WTC11 (cell line): ENCODE measurements around the gene AMN. TPM values are rescaled to one million over a fixed set of nuclear protein-coding genes. Genes with fewer than 3 reads are reported as not detected.
A peak's percentile ranks its signal among the peaks of the same experiment; 100 is the strongest.

Experiments
- ATAC-seq: fragments of 200-7000 bp; cut with Tn5 transposase; 2 replicates; pipeline ENCODE4 v1.10.0; 2021; ENCODE audit warnings: mild to moderate bottlenecking, moderate library complexity
- CTCF ChIA-PET: fragments of 300-600 bp; sonication (Branson Sonifier 250); formaldehyde crosslinking; loops from one replicate; lab custom pipeline; 2021; ENCODE audit warnings: antibody characterized with exemption; lab: Charles Lee
- POLR2A ChIA-PET: fragments of 350-600 bp; sonication (Branson Sonifier 250); formaldehyde crosslinking; loops from one replicate; lab custom pipeline; 2021; ENCODE audit warnings: antibody characterized with exemption; lab: Charles Lee
- DNase-seq: peaks from one replicate; pipeline ENCODE4 v3.0.0; 2021; ENCODE audit warnings: low spot score
- H3K27ac Mint-ChIP-seq: 2 replicates; pipeline ENCODE4 v1.8.0; 2021; ENCODE audit warnings: mixed read lengths
- H3K27me3 Mint-ChIP-seq: 2 replicates; pipeline ENCODE4 v1.8.0; 2021; ENCODE audit warnings: low read depth, mild to moderate bottlenecking, moderate library complexity, mixed read lengths
- H3K36me3 Mint-ChIP-seq: 2 replicates; pipeline ENCODE4 v1.8.0; 2021; ENCODE audit warnings: mixed read lengths
- H3K4me1 Mint-ChIP-seq: 2 replicates; pipeline ENCODE4 v1.8.0; 2022; ENCODE audit warnings: mixed read lengths
- H3K4me3 Mint-ChIP-seq: 2 replicates; pipeline ENCODE4 v1.8.0; 2021; ENCODE audit warnings: mild to moderate bottlenecking, moderate library complexity, mixed read lengths
- H3K9me3 Mint-ChIP-seq: 2 replicates; pipeline ENCODE4 v1.8.0; 2021; ENCODE audit warnings: mixed read lengths
- ETV6 ChIP-seq: sonication (generic); formaldehyde crosslinking; IDR thresholded peaks from 2 replicates; pipeline ENCODE4 v1.8.1; 2022; ENCODE audit warnings: mild to moderate bottlenecking, missing genetic modification reagents
- FOXJ3 ChIP-seq: sonication (generic); formaldehyde crosslinking; IDR thresholded peaks from 2 replicates; pipeline ENCODE4 v1.9.0; 2021; ENCODE audit warnings: missing genetic modification reagents, mild to moderate bottlenecking, borderline replicate concordance
- GTF2I ChIP-seq: fragments of 250-450 bp; sonication (Bioruptor Pico); conservative IDR thresholded peaks from 2 replicates; pipeline ENCODE4 v1.4.0; 2021; ENCODE audit warnings: mild to moderate bottlenecking
- JUN ChIP-seq: sonication (generic); formaldehyde crosslinking; IDR thresholded peaks from 2 replicates; pipeline ENCODE4 v1.8.0; 2023; ENCODE audit warnings: mild to moderate bottlenecking, missing genetic modification reagents
- NFATC4 ChIP-seq: fragments of 250-450 bp; sonication (Bioruptor Pico); IDR thresholded peaks from 2 replicates; pipeline ENCODE4 v1.9.0; 2021; ENCODE audit warnings: mild to moderate bottlenecking
- NR3C1 ChIP-seq: sonication (generic); formaldehyde crosslinking; conservative IDR thresholded peaks from 2 replicates; pipeline ENCODE4 v1.8.1; 2023; ENCODE audit warnings: low read depth, mild to moderate bottlenecking, missing genetic modification reagents
- RELA ChIP-seq: sonication (generic); formaldehyde crosslinking; IDR thresholded peaks from 2 replicates; pipeline ENCODE4 v1.8.1; 2022; ENCODE audit warnings: missing genetic modification reagents, mild to moderate bottlenecking, borderline replicate concordance
- TP53 ChIP-seq: sonication (generic); formaldehyde crosslinking; IDR thresholded peaks from 2 replicates; pipeline ENCODE4 v1.8.1; 2023; ENCODE audit warnings: mild to moderate bottlenecking, missing genetic modification reagents
- ZNF317 ChIP-seq: sonication (generic); formaldehyde crosslinking; IDR thresholded peaks from 2 replicates; pipeline ENCODE4 v1.8.1; 2023; ENCODE audit warnings: low read depth, mild to moderate bottlenecking, moderate library complexity, missing genetic modification reagents, borderline replicate concordance
- ZNF396 ChIP-seq: fragments of 250-450 bp; sonication (Bioruptor Pico); IDR thresholded peaks from 2 replicates; pipeline ENCODE4 v1.8.0; 2021; ENCODE audit warnings: mild to moderate bottlenecking, moderate library complexity, borderline replicate concordance
- total RNA-seq: library from RNA; stranded (reverse); gene quantifications from 3 replicates; pipeline ENCODE4 v1.2.3, GENCODE V29; 2021
- TF ChIP-seq, protein P1 (sequence below): sonication (generic); formaldehyde crosslinking; IDR thresholded peaks from 2 replicates; pipeline ENCODE4 v1.8.0; 2022; ENCODE audit warnings: mild to moderate bottlenecking, missing genetic modification reagents
- TF ChIP-seq, protein P2 (sequence below): fragments of 250-450 bp; sonication (Bioruptor Pico); conservative IDR thresholded peaks from 2 replicates; pipeline ENCODE4 v1.9.0; 2021; ENCODE audit warnings: mild to moderate bottlenecking
- TF ChIP-seq, protein P3 (sequence below): sonication (generic); formaldehyde crosslinking; IDR thresholded peaks from 2 replicates; pipeline ENCODE4 v1.8.1; 2022; ENCODE audit warnings: mild to moderate bottlenecking, missing genetic modification reagents, moderate library complexity, borderline replicate concordance
- TF ChIP-seq, protein P4 (sequence below): sonication (generic); formaldehyde crosslinking; IDR thresholded peaks from 2 replicates; pipeline ENCODE4 v1.8.1; 2022; ENCODE audit warnings: low read depth, mild to moderate bottlenecking, moderate library complexity, missing genetic modification reagents, borderline replicate concordance
- TF ChIP-seq, protein P5 (sequence below): sonication (generic); formaldehyde crosslinking; IDR thresholded peaks from 2 replicates; pipeline ENCODE4 v1.8.1; 2023; ENCODE audit warnings: mild to moderate bottlenecking, missing genetic modification reagents
- TF ChIP-seq, protein P6 (sequence below): sonication (generic); formaldehyde crosslinking; IDR thresholded peaks from 2 replicates; pipeline ENCODE4 v1.8.1; 2023; ENCODE audit warnings: mild to moderate bottlenecking, missing genetic modification reagents, borderline replicate concordance
- TF ChIP-seq, protein P7 (sequence below): fragments of 250-450 bp; sonication (Bioruptor Pico); IDR thresholded peaks from 2 replicates; pipeline ENCODE4 v1.9.0; 2021; ENCODE audit warnings: moderate library complexity, mild to moderate bottlenecking, inconsistent platforms, borderline replicate concordance

AMN gene
- total RNA-seq, 1 experiment from 2014 or later: 2.8 TPM

DNA sequence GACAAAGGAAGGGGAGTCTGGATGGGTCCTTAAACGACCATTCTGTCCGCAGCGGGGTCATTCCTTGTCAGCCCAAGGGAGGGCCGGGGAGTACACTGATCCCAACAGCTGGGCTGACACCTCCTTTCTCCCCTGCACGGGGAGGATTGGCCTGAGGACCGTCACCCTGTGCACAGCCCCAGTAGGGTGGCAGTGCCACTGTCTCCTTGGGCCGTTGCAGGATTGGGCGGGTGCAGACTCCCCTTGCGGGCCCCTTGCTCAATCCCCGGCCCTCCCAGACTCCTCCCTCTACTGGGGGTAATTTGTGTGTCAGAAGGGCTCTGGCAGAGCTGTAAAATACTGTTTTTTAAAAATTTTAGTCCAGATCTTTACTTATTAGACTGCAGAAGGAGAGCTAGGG lies 12.6 kb upstream of the AMN start:
- no peak overlapping the region for H3K27ac Mint-ChIP-seq
- peaks cover 28% of the 10 kb centered on the region for H3K36me3 Mint-ChIP-seq
- H3K4me3 Mint-ChIP-seq: no peak overlapping the region
- TF ChIP-seq ETV6 (CRISPR knock-in tag) (no peak), NR3C1 (CRISPR knock-in tag) (no peak)
- DNase-seq (no peak), ATAC-seq (no peak)
- no peaks in the 10 kb centered on the region for H3K4me1 Mint-ChIP-seq
- H3K27me3 Mint-ChIP-seq: no peaks in the 10 kb centered on the region
- ChIA-PET POLR2A (no interaction called here), CTCF (interaction anchor here (1.2 kb wide), 1 partner anchor 215 kb away, joined by 3 read pairs; no protein-coding TSS in a partner anchor)
- peaks cover 24% of the 10 kb centered on the region for H3K9me3 Mint-ChIP-seq

DNA sequence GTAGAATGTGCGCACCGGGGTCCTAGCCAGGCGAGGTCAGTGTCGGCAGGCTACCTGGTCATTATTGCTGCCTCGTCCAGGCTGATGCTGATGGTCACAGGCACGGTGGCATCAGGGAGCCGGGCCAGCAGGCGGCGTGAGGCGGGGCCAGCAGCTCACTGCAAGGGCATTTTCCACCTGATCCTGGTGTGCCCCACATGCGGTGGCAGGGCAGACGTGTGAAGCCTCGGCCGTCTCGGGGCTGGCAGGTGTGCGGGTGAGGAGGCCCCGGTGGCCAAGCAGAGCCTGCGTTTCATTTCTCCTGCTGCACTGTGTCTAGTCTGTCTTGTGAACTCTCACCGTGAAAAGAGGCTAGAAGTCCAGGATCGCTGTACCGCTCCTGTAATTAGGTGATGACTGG lies 12.0 kb upstream of the AMN start:
- H3K4me3 Mint-ChIP-seq: no peak overlapping the region
- TF ChIP-seq, protein P1, sequence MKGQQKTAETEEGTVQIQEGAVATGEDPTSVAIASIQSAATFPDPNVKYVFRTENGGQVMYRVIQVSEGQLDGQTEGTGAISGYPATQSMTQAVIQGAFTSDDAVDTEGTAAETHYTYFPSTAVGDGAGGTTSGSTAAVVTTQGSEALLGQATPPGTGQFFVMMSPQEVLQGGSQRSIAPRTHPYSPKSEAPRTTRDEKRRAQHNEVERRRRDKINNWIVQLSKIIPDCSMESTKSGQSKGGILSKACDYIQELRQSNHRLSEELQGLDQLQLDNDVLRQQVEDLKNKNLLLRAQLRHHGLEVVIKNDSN (CRISPR knock-in tag): no peak
- TF ChIP-seq FOXJ3 (no peak), ETV6 (CRISPR knock-in tag) (no peak), GTF2I (CRISPR knock-in tag) (no peak), ZNF396 (no peak), ZNF317 (CRISPR knock-in tag) (no peak), NFATC4 (CRISPR knock-in tag) (no peak), JUN (CRISPR knock-in tag) (no peak), TP53 (CRISPR knock-in tag) (no peak), RELA (CRISPR knock-in tag) (no peak)
- TF ChIP-seq, protein P2, sequence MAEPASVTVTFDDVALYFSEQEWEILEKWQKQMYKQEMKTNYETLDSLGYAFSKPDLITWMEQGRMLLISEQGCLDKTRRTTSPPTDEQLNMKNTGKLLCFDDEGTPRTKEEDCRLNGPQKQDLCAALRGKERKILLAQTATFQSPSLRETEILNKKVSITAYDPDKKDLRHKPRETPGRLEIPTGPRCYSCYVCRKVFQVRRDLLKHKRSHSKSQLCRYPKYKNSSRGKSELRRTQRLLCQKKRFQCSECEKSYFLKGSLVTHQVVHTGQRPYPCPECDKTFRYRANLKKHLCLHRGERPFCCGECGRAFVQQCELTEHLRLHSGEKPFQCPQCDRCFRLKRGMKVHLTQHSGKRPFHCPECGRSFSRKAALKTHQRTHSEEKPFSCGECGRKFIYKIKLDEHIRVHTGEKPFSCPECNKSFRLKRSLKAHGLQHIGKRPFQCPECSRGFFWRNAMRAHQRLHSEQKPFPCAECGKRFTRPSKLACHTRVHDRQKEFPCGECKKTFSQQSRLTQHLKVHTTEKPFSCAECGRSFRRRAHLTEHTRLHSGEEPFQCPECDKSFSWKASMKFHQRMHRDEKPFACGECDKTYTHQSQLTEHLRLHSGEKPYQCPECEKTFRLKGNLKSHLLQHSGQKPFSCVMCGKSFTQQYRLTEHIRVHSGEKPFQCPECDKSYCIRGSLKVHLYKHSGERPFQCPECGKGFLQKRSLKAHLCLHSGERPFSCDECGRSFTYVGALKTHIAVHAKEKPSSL (CRISPR knock-in tag): no peak
- TF ChIP-seq, protein P3, sequence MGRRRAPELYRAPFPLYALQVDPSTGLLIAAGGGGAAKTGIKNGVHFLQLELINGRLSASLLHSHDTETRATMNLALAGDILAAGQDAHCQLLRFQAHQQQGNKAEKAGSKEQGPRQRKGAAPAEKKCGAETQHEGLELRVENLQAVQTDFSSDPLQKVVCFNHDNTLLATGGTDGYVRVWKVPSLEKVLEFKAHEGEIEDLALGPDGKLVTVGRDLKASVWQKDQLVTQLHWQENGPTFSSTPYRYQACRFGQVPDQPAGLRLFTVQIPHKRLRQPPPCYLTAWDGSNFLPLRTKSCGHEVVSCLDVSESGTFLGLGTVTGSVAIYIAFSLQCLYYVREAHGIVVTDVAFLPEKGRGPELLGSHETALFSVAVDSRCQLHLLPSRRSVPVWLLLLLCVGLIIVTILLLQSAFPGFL (CRISPR knock-in tag): no peak
- TF ChIP-seq, protein P4, sequence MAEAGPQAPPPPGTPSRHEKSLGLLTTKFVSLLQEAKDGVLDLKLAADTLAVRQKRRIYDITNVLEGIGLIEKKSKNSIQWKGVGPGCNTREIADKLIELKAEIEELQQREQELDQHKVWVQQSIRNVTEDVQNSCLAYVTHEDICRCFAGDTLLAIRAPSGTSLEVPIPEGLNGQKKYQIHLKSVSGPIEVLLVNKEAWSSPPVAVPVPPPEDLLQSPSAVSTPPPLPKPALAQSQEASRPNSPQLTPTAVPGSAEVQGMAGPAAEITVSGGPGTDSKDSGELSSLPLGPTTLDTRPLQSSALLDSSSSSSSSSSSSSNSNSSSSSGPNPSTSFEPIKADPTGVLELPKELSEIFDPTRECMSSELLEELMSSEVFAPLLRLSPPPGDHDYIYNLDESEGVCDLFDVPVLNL (CRISPR knock-in tag): no peak
- TF ChIP-seq, protein P5, sequence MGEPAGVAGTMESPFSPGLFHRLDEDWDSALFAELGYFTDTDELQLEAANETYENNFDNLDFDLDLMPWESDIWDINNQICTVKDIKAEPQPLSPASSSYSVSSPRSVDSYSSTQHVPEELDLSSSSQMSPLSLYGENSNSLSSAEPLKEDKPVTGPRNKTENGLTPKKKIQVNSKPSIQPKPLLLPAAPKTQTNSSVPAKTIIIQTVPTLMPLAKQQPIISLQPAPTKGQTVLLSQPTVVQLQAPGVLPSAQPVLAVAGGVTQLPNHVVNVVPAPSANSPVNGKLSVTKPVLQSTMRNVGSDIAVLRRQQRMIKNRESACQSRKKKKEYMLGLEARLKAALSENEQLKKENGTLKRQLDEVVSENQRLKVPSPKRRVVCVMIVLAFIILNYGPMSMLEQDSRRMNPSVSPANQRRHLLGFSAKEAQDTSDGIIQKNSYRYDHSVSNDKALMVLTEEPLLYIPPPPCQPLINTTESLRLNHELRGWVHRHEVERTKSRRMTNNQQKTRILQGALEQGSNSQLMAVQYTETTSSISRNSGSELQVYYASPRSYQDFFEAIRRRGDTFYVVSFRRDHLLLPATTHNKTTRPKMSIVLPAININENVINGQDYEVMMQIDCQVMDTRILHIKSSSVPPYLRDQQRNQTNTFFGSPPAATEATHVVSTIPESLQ (CRISPR knock-in tag): no peak
- TF ChIP-seq, protein P6, sequence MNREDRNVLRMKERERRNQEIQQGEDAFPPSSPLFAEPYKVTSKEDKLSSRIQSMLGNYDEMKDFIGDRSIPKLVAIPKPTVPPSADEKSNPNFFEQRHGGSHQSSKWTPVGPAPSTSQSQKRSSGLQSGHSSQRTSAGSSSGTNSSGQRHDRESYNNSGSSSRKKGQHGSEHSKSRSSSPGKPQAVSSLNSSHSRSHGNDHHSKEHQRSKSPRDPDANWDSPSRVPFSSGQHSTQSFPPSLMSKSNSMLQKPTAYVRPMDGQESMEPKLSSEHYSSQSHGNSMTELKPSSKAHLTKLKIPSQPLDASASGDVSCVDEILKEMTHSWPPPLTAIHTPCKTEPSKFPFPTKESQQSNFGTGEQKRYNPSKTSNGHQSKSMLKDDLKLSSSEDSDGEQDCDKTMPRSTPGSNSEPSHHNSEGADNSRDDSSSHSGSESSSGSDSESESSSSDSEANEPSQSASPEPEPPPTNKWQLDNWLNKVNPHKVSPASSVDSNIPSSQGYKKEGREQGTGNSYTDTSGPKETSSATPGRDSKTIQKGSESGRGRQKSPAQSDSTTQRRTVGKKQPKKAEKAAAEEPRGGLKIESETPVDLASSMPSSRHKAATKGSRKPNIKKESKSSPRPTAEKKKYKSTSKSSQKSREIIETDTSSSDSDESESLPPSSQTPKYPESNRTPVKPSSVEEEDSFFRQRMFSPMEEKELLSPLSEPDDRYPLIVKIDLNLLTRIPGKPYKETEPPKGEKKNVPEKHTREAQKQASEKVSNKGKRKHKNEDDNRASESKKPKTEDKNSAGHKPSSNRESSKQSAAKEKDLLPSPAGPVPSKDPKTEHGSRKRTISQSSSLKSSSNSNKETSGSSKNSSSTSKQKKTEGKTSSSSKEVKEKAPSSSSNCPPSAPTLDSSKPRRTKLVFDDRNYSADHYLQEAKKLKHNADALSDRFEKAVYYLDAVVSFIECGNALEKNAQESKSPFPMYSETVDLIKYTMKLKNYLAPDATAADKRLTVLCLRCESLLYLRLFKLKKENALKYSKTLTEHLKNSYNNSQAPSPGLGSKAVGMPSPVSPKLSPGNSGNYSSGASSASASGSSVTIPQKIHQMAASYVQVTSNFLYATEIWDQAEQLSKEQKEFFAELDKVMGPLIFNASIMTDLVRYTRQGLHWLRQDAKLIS (CRISPR knock-in tag): no peak
- TF ChIP-seq, protein P7, sequence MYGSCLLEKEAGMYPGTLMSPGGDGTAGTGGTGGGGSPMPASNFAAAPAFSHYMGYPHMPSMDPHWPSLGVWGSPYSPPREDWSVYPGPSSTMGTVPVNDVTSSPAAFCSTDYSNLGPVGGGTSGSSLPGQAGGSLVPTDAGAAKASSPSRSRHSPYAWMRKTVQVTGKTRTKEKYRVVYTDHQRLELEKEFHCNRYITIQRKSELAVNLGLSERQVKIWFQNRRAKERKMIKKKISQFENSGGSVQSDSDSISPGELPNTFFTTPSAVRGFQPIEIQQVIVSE (CRISPR knock-in tag): no peak
- H3K27ac Mint-ChIP-seq: peak overlapping the region; percentile 39; the same call in 1 of the 2 replicates
- no peaks in the 10 kb centered on the region for H3K4me1 Mint-ChIP-seq
- CTCF ChIA-PET: interaction anchor here (1.2 kb wide), 1 partner anchor 216 kb away, joined by 3 read pairs; no protein-coding TSS in a partner anchor
- peaks cover 23% of the 10 kb centered on the region for H3K36me3 Mint-ChIP-seq
- H3K9me3 Mint-ChIP-seq: peaks cover 19% of the 10 kb centered on the region
- no peak for ATAC-seq
- no peak for DNase-seq
- POLR2A ChIA-PET: no interaction called here
- no peaks in the 10 kb centered on the region for H3K27me3 Mint-ChIP-seq
